NCI-H524 treated with DMSO at 0.1 percent for 48 hours (cell line): ENCODE data around the gene HCFC1.

Source experiments
- DNase-seq: peaks from one replicate; lab custom pipeline; 2025; lab: John Stamatoyannopoulos, UW

The HCFC1 gene

GRCh38 chrX:153957224-153957623, 14.4 kb downstream of the HCFC1 start:
- DNase-seq, result no peak

GRCh38 chrX:153956044-153956907, 15.3 kb downstream of the HCFC1 start:
- no peak for DNase-seq

- DNase-seq, result no peak
These were observed 16.3 kb downstream of the HCFC1 start for GRCh38 chrX:153955228-153955732.

GRCh38 chrX:153954558-153955227, 16.9 kb downstream of the HCFC1 start:
- DNase-seq, result no peak

- no peak for DNase-seq
These were observed 17.6 kb downstream of the HCFC1 start for GRCh38 chrX:153953892-153954557.

- DNase-seq, result no peak
These were observed 18.2 kb downstream of the HCFC1 start for GRCh38 chrX:153953342-153953830.

- DNase-seq, result no peak
These were observed 19.1 kb downstream of the HCFC1 start for GRCh38 chrX:153952373-153953026.

- no peak for DNase-seq
These were observed 19.8 kb downstream of the HCFC1 start for GRCh38 chrX:153951683-153952372.

- no peak for DNase-seq
These were observed 21.5 kb downstream of the HCFC1 start for GRCh38 chrX:153950127-153950526.

- DNase-seq, result no peak
These were observed 22.5 kb downstream of the HCFC1 start for GRCh38 chrX:153948847-153949805.

GRCh38 chrX:153948002-153948466, 23.6 kb downstream of the HCFC1 start:
- no peak for DNase-seq

GRCh38 chrX:153947009-153947769, 24.4 kb downstream of the HCFC1 start:
- DNase-seq, result peak; percentile 13

GRCh38 chrX:153945956-153946943, 25.4 kb downstream of the HCFC1 start:
- no peak for DNase-seq

- DNase-seq, result no peak
These were observed 26.8 kb downstream of the HCFC1 start for GRCh38 chrX:153944800-153945150.

GRCh38 chrX:153944140-153944799, 27.3 kb downstream of the HCFC1 start, which contains the start of gene RENBP:
Gene RENBP, minus strand, starts transcription at chrX:153944643. Its CDS starts 33 bp downstream, at chrX:153944610.
- DNase-seq, result no peak

- no peak for DNase-seq
These were observed 30.0 kb downstream of the HCFC1 start for GRCh38 chrX:153941336-153942252.
